Trophoblast cell (in vitro differentiated cells and primary cell): ENCODE data around the gene MYO18A.
A peak's percentile ranks its signal among the peaks of the same experiment; 100 is the strongest.

Source experiments
- DNase-seq, 2 donors: peaks; one replicate each; pipeline ENCODE4 v3.0.0-alpha.2; 2016
- H2AFZ ChIP-seq: 2 replicates; pipeline ENCODE4 v1.6.1; 2013; ENCODE audit warnings: low read length, moderate library complexity, mild to moderate bottlenecking; ENCODE audit not compliant: insufficient read depth, poor library complexity
- H2AK5ac ChIP-seq: 2 replicates; pipeline ENCODE4 v1.6.1; 2013; ENCODE audit warnings: mild to moderate bottlenecking, low read length
- H2BK120ac ChIP-seq: 2 replicates; pipeline ENCODE4 v1.6.1; 2013; ENCODE audit warnings: low read length, mild to moderate bottlenecking, moderate library complexity; ENCODE audit not compliant: insufficient read depth, poor library complexity
- H2BK12ac ChIP-seq: 2 replicates; pipeline ENCODE4 v1.6.1; 2013; ENCODE audit warnings: mild to moderate bottlenecking, low read length, moderate library complexity
- H2BK5ac ChIP-seq: 2 replicates; pipeline ENCODE4 v1.6.1; 2013; ENCODE audit warnings: low read length, low read depth, moderate library complexity, mild to moderate bottlenecking; ENCODE audit not compliant: poor library complexity
- H3K14ac ChIP-seq: 2 replicates; pipeline ENCODE4 v1.6.1; 2013; ENCODE audit warnings: mild to moderate bottlenecking, low read length
- H3K18ac ChIP-seq: 2 replicates; pipeline ENCODE4 v1.6.1; 2013; ENCODE audit warnings: mild to moderate bottlenecking, low read length
- H3K23ac ChIP-seq: 2 replicates; pipeline ENCODE4 v1.6.1; 2013; ENCODE audit warnings: low read length
- H3K27ac ChIP-seq: 2 replicates; pipeline ENCODE4 v1.5.1; 2013; ENCODE audit warnings: low read depth, mild to moderate bottlenecking, inconsistent platforms, low read length, moderate library complexity
- H3K27me3 ChIP-seq: 2 replicates; pipeline ENCODE4 v1.6.1; 2013; ENCODE audit warnings: inconsistent platforms, mild to moderate bottlenecking, low read length, moderate library complexity; ENCODE audit not compliant: insufficient read depth
- H3K36me3 ChIP-seq, 2 experiments: 1 replicate in 1 of 2; 2 replicates in 1 of 2; pipeline ENCODE4 v1.6.1; 2013; ENCODE audit warnings: low read length in 2 of 2, mild to moderate bottlenecking in 2 of 2, moderate library complexity in 1 of 2; ENCODE audit not compliant: insufficient read depth in 2 of 2, control insufficient read depth in 1 of 2
- H3K4ac ChIP-seq: 2 replicates; pipeline ENCODE4 v1.6.1; 2013; ENCODE audit warnings: low read depth, mild to moderate bottlenecking, low read length, moderate library complexity
- H3K4me1 ChIP-seq, 2 experiments: 1 replicate in 1 of 2; 2 replicates in 1 of 2; pipeline ENCODE4 v1.6.1; 2013; ENCODE audit warnings: low read length in 2 of 2, mild to moderate bottlenecking in 2 of 2, moderate library complexity in 1 of 2; ENCODE audit not compliant: insufficient read depth in 2 of 2, control insufficient read depth in 1 of 2
- H3K4me2 ChIP-seq: 2 replicates; pipeline ENCODE4 v1.6.1; 2013; ENCODE audit warnings: inconsistent platforms, mild to moderate bottlenecking, low read length, moderate library complexity
- H3K4me3 ChIP-seq: 2 replicates; pipeline ENCODE4 v1.5.1; 2013; ENCODE audit warnings: mild to moderate bottlenecking, low read depth, low read length, inconsistent platforms
- H3K79me1 ChIP-seq: one replicate; pipeline ENCODE4 v1.6.1; 2013; ENCODE audit warnings: low read length
- H3K79me2 ChIP-seq: 2 replicates; pipeline ENCODE4 v1.6.1; 2013; ENCODE audit warnings: low read length, mild to moderate bottlenecking; ENCODE audit not compliant: control insufficient read depth, insufficient read depth, poor library complexity
- H3K9ac ChIP-seq: 2 replicates; pipeline ENCODE4 v1.6.1; 2013; ENCODE audit warnings: mild to moderate bottlenecking, low read length
- H3K9me3 ChIP-seq: 2 replicates; pipeline ENCODE4 v1.6.1; 2013; ENCODE audit warnings: low read depth, mild to moderate bottlenecking, control low read depth, inconsistent platforms, low read length; ENCODE audit not compliant: insufficient read depth
- H4K12ac ChIP-seq: 2 replicates; pipeline ENCODE4 v1.6.1; 2013; ENCODE audit warnings: low read depth, mild to moderate bottlenecking, low read length, moderate library complexity
- H4K8ac ChIP-seq: 2 replicates; pipeline ENCODE4 v1.6.1; 2013; ENCODE audit warnings: low read depth, mild to moderate bottlenecking, low read length, moderate library complexity
- H4K91ac ChIP-seq: one replicate; pipeline ENCODE4 v1.6.1; 2013; ENCODE audit warnings: low read depth, mild to moderate bottlenecking, low read length, moderate library complexity
- WGBS: extraction: QIAGEN DNeasy Blood & Tissue Kit; methylation state at CpG from one replicate; pipeline ENCODE4 v1.1.7; 2013; ENCODE audit warnings: missing lambda C conversion rate; ENCODE audit not compliant: insufficient read length, insufficient coverage; ENCODE audit errors: extremely low coverage; 5-methylcytosine and 5-hydroxymethylcytosine counted together

The MYO18A gene

DNA sequence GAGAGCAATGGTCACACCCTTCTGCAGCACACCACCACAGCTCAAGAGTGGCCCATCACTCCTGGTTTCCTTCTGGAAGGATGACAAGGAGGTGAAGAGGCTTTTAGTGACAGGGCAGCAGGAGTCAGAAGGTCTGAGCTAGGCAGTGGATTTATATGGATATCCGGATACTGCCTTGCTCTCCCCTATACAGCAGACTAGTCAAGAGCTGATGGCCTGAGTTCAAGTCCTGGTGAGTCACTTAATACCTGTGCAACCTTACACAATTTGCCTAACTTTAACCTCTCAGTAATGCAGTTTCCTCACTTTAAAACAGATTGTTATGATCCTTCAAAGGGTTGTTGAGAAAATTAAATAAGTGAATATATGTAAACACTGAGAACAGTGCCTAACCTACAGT lies 22.9 kb downstream of the MYO18A start:
- Histone ChIP-seq H2BK12ac (peak overlapping the region; percentile 44), H2AFZ (no peak overlapping the region), H3K4me2 (no peak overlapping the region), H2BK5ac (no peak overlapping the region), H3K79me2 (peaks cover 14% of the 10 kb centered on the region), H3K14ac (peak overlapping the region; percentile 8), H4K12ac (no peak overlapping the region), H4K91ac (peak overlapping the region; percentile 87), H3K4me3 (no peak overlapping the region), H3K9ac (no peak overlapping the region), H3K4ac (no peak overlapping the region), H3K36me3 (no peaks in the 10 kb centered on the region), H4K8ac (no peak overlapping the region), H3K23ac (no peak overlapping the region), H3K9me3 (no peaks in the 10 kb centered on the region), H2AK5ac (peak overlapping the region; percentile 55), H2BK120ac (peak overlapping the region; percentile 24), H3K79me1 (peaks cover 40% of the 10 kb centered on the region), H3K18ac (peak overlapping the region; percentile 76), H3K4me1 (peaks cover 53 to 59% of the 10 kb centered on the region in 2 experiments), H3K27me3 (no peaks in the 10 kb centered on the region), H3K27ac (no peak overlapping the region)
- no CpG with 5 or more reads among the region's 1 CpG for WGBS
- DNase-seq: peak; percentile 53 to 78

DNA sequence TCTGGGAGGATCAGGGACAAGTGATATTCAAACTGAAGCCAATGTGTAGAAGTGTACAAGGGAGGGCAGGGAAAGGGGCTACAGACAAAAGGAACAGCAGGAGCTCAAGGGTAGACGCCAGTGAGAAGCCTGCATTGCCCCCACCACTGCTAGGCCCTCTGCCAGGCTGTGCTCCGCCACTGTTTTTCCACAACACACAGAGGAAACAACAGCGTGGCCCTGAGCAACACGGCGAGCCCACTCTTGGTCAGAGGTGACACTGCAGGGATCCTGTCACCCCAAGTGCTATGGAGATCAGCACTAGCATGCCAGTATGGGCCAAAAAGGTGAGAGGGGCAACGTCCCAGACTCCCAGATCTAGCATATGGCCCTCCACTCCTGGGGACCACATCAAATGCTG lies 23.4 kb downstream of the MYO18A start:
- no peaks in the 10 kb centered on the region for H3K9me3 ChIP-seq
- no peak overlapping the region for H3K4me2 ChIP-seq
- no peaks in the 10 kb centered on the region for H3K36me3 ChIP-seq
- H2AFZ ChIP-seq: no peak overlapping the region
- peak overlapping the region; percentile 3 for H3K4ac ChIP-seq
- no peak overlapping the region for H3K9ac ChIP-seq
- H2BK120ac ChIP-seq: peak overlapping the region; percentile 9
- H3K4me3 ChIP-seq: no peak overlapping the region
- H4K12ac ChIP-seq: no peak overlapping the region
- peak overlapping the region; percentile 87 for H4K91ac ChIP-seq
- no peak overlapping the region for H3K23ac ChIP-seq
- H3K14ac ChIP-seq: peak overlapping the region; percentile 10
- DNase-seq: peak in 1 of 2 donors; percentile 9
- peak overlapping the region; percentile 80 for H2BK5ac ChIP-seq
- no peaks in the 10 kb centered on the region for H3K27me3 ChIP-seq
- peaks cover 56 to 62% of the 10 kb centered on the region in 2 experiments for H3K4me1 ChIP-seq
- H4K8ac ChIP-seq: no peak overlapping the region
- peak overlapping the region; percentile 44 for H2BK12ac ChIP-seq
- peak overlapping the region; percentile 76 for H3K18ac ChIP-seq
- H3K79me2 ChIP-seq: peaks cover 14% of the 10 kb centered on the region
- no CpG with 5 or more reads among the region's 6 CpGs for WGBS
- peak overlapping the region; percentile 3 for H2AK5ac ChIP-seq
- H3K79me1 ChIP-seq: peaks cover 43% of the 10 kb centered on the region
- H3K27ac ChIP-seq: peak overlapping the region; percentile 94

DNA sequence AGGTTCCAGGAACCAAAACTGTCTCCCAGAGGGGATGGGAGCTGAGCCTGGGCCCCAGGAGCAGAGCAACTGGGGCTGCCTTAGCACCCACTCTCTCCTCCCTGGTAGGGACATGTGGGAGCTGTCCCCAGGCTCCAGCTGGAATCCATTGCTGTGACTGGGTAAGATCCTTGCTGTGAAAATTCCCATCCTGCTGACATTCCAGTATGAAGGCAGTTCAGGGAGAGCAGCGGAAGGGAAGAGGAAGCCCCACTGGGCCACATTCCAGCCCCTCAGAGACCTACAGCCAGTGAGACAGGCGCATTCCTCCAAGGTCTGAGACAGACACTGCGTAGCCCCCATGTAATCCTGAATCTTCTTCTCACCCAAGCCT lies 24.2 kb downstream of the MYO18A start:
- Histone ChIP-seq H2BK5ac (peak overlapping the region; percentile 80), H3K9me3 (no peaks in the 10 kb centered on the region), H3K36me3 (no peaks in the 10 kb centered on the region), H4K91ac (peak overlapping the region; percentile 91), H3K14ac (peak overlapping the region; percentile 78), H4K12ac (no peak overlapping the region), H2BK120ac (peak overlapping the region; percentile 89), H3K23ac (no peak overlapping the region), H2AFZ (peak overlapping the region; percentile 24), H2AK5ac (peak overlapping the region; percentile 36), H3K4me2 (peak overlapping the region; percentile 20), H4K8ac (peak overlapping the region; percentile 36), H3K18ac (peak overlapping the region; percentile 76), H3K27me3 (no peaks in the 10 kb centered on the region), H3K9ac (no peak overlapping the region), H3K79me2 (peaks cover 14% of the 10 kb centered on the region), H3K27ac (peak overlapping the region; percentile 94), H3K4me3 (no peak overlapping the region), H3K4me1 (peaks cover 63 to 69% of the 10 kb centered on the region in 2 experiments), H3K79me1 (peaks cover 47% of the 10 kb centered on the region), H2BK12ac (peak overlapping the region; percentile 63), H3K4ac (peak overlapping the region; percentile 19)
- peak; percentile 64 to 66 for DNase-seq
- no CpG with 5 or more reads among the region's 3 CpGs for whole genome bisulfite sequencing

DNA sequence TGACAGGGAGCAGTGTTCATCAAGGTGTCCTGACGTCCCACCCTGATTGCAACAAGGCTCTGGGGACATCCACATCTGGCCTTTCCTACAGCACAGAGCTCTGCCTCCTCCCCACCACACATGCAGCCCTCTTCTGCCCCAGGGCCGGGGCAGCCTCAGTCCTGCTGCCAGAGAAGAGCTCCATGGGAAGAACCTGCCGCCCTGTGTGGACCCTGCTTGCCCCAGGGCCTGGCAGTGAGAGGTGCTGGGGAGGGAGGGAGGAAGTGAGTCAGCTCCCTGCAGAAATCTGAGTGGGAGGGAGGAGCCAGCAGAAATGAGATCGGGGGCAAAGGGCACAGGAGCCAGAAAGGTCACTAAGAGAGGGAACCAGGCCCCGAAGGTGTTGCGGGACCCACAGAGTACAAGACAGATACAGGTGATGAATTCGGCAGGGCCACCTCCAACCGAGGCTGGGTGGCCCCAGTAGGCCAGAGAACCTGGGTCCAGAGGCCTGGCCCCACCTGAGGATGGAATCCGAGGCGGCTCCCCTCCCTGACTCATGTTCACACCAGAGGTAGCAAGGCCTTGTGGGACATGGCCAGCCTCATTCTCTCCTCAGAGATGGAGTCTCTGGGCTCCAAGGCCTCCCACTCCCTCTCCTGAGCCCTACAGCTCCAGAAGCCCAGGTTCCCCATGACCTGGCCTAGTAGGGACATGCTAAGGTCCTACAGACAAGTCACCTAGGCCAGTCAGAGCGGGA lies 24.8 kb downstream of the MYO18A start:
- peak overlapping the region; percentile 76 for H3K18ac ChIP-seq
- no peaks in the 10 kb centered on the region for H3K27me3 ChIP-seq
- no peaks in the 10 kb centered on the region for H3K9me3 ChIP-seq
- peak overlapping the region; percentile 94 for H3K27ac ChIP-seq
- peak overlapping the region; percentile 91 for H4K91ac ChIP-seq
- DNase-seq: peak; percentile 64 to 70
- H2BK120ac ChIP-seq: peak overlapping the region; percentile 54
- no CpG with 5 or more reads among the region's 11 CpGs for WGBS
- H3K23ac ChIP-seq: no peak overlapping the region
- H3K79me1 ChIP-seq: peaks cover 47% of the 10 kb centered on the region
- peak overlapping the region; percentile 10 for H4K12ac ChIP-seq
- no peak overlapping the region for H3K4me3 ChIP-seq
- peak overlapping the region; percentile 21 for H2AFZ ChIP-seq
- H3K79me2 ChIP-seq: peaks cover 14% of the 10 kb centered on the region
- H2AK5ac ChIP-seq: peak overlapping the region; percentile 61
- H3K14ac ChIP-seq: peak overlapping the region; percentile 65
- peak overlapping the region; percentile 36 for H4K8ac ChIP-seq
- H3K36me3 ChIP-seq: no peaks in the 10 kb centered on the region
- H2BK12ac ChIP-seq: peak overlapping the region; percentile 88
- no peak overlapping the region for H3K9ac ChIP-seq
- peaks cover 63 to 73% of the 10 kb centered on the region in 2 experiments for H3K4me1 ChIP-seq
- peak overlapping the region; percentile 80 for H2BK5ac ChIP-seq
- H3K4me2 ChIP-seq: peak overlapping the region; percentile 13
- H3K4ac ChIP-seq: peak overlapping the region; percentile 36
